Pulmonary artery endothelial cell (primary cell): ENCODE measurements around the gene ANKRD44. TPM values are rescaled to one million over a fixed set of nuclear protein-coding genes. Genes with fewer than 3 reads are reported as not detected.

ENCODE experiments used
- DNase-seq: peaks from one replicate; pipeline ENCODE4 v3.0.0-alpha.2; 2011; ENCODE audit warnings: low read depth, low spot score
- total RNA-seq: library from RNA; depleted of rRNA; stranded (reverse); fragments of >200 nt; gene quantifications from 2 replicates; pipeline ENCODE4 v1.2.3, GENCODE V29; 2014

ANKRD44 gene
- total RNA-seq, 1 donor from 2014 or later, result 13.7 TPM

- DNase-seq, result no peak
Measured at GRCh38 chr2:197322143-197322542, 11.6 kb upstream of the ANKRD44 start.

DNA sequence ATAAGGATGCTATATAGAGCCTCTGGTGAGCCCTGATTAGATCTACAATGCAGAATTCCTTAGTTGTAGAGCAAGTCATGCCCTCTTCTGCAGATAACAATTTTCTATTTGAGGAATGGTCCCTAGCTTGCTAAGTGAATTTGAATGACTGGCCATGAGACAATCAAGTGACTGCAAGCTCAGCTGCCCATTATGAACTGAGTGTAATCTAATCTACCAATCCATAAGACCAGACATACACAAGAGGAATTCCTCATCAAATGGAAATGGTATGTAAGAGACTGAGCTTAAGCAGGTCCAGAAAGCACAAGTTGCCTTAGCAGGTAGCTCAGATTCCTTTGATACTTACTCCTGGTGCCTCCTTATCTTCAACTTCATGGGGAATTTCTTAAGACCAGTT lies 4.8 kb upstream of the ANKRD44 start:
- no peak for DNase-seq

DNA sequence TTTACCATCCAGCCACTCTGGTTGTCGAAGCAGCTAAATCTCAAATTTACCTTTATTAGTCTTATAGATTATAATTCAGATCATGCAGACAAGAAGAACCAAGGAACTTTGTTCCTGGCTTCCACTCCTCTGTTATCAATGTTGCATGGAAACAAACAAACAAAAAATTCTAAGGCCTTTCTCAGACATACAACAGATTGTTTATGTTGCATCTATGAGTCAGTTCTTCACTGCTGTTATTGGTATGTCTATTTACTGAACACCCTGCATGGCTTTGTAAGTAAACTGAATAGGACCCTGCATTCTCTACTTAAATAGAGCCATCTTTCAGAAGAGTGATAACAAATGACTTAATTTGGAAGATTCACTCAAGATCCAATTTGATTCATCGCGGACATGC lies 1.6 kb upstream of the ANKRD44 start:
- DNase-seq, result no peak

DNA sequence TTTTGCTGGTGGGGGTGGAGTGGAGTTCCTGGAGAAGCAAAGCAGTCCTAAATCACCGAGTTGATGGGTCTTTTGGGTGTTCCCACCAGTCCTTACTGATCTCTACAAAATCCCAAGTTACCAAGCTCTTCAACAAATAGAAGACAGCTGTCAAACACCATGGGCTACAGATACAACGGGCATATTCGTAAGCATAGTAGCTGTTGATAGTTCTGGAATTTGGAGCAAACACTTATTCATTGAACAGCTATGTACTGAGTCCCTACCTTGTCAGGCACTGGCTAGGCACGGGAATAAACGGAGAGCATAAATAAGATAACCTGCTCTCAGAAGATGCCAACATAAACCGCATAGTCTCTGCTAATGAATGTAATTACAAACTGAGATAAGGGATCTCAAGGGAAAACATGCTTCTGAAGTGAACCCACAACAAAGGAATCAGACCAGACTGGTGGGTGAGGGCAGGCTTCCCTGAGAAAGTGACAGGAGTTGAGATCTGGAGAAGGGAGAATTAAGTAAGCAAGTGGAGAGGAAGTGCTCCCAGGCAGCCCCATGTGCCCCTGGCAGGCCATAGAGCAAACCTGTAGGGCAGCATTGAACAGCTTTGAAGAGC lies 947 bp upstream of the ANKRD44 start:
- no peak for DNase-seq

DNA sequence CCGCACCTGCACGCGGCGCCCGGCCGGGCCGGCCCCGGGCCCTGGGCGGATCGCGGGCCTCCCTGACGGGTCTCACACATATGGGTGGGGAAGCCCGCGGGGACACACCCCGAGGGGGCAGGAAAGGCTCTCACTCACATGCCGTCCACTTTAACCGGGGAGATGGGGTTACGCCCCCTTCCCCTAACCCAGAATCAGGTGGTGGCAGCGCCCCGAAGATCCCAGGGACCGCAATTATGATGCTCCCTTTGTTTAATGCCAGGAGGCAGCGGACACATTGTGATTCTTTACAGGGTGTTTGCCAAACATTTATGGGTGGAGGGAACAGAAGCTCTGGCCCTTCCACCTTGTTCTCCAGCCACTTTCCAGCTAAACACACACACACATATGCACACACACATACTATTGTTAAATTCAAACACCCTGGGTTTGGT lies 424 bp upstream of the ANKRD44 start:
- DNase-seq, result no peak

- DNase-seq, result no peak
Measured at GRCh38 chr2:197309691-197310231, 819 bp downstream of the ANKRD44 start.

DNA sequence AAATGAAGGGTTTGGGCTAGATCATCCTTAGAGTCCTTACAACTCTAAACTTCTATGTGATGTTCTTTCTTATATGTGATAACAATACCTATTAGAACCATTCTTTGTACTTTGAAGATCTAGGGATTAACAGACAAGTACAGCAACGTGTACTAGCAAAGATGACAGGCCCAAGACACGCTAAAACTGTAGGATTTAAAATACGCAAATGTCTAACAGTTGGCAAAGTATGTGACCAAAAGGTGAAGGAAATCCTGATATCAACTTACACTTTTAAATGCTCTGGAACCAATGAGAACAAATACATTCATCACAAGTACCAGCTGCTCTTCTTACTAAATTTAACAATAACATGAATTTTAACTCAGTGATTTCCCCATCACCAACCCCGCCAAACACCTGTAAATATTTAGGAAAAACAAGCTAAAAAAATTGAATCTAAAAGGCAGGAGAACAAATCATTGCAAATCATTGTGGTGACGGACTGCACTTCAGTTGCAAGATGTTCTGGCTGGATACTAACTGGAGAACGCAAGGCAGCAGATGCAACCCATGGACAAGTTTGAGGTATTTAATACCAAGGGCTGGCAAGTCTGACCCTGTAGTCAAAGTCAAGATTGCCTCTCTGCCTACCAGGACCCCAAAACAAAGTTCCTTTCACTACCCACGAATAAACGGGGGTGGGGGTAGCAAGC lies 1.4 kb downstream of the ANKRD44 start:
- no peak for DNase-seq

DNA sequence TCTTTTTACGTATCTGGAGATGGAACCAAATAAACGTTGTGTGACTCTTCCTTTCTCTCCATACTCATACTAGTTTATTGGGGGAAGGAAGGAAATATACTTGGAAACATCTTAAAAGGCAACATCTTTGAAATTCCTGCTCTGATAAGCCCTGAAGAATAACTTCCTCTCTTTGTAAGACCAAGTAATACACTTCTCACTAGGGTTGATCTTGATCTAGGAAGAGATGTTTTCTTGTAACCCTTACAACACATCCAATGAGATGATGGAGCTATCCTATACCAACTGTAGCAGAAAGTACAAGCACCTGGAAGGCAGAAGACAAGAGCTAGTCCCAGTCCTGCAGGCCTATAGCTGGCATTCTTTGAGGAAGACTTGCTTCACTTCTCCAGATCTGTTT lies 2.0 kb downstream of the ANKRD44 start:
- DNase-seq, result no peak

DNA sequence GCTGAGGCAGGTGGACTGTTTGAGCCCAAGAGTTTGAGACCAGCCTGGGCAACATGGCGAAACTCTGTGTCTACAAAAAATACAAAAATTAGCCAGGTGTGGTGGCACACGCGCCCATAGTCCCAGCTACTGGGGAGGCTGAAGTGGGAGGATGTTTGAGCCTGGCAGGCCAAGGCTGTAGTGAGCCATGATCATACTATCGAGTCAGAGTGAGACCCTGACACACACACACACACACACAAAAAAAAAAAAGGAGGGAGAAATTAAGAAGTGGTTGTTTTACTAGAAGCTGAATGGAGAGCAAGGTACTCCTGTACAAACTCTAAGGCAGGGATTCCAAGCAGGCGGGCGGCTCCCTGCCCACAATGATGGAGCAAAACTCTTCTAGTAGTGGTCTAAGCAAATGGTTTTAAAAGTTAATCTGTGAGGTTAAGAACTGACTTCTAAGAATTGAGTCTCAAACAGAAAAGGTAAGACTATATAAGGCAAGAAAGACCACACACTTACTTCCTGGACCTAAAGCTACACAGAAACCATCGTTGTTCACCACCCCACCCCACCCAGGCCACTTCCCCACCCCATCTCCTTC lies 2.6 kb downstream of the ANKRD44 start:
- no peak for DNase-seq

DNA sequence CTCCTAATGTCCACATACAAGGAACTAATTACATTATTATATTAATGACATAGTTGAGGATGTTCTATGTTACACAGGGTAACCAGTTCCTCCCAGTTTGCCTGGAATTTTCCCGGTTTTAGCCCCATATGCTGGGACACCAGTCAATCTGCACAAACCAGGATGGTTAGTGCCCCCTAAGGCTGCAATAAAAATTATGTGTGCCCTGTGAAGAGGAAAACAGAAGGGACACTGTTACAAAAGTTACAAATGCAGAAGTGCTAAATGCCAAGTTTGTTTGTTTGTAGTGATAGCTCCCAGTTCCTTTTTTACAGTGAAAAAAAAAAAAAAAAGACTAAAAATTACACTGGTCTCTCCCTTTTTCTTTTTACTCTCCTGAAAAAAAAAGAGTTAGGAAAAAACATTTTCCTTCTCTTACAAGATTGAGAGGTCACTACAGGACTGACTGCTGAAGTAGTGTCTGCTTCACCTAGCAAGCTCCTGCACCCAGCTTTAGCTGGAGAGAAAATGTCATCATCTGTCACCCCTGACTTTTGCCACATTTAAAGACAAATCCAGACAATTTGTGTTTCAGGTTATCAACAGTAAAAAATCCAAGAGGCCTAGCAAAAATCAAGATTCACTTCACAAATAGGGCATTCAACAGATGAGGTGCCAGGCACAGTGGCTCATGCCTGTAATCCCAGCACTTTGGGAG lies 3.2 kb downstream of the ANKRD44 start:
- no peak for DNase-seq

DNA sequence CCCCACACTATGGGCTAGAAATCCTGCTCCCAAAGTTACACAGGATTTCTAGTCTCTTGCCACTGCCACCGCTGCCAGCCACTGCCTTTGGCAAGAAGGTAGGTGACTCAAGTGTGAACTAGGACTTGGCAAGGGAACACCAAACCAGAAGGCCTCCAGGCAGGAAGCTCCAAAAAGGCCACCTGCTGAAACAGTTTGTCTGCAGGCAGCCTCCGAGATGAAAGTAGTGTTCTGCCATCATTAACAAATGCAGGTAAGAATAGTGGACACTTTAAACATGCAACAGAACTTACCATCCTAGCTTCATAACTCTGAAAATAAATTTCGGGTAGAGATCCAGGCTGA lies 3.9 kb downstream of the ANKRD44 start:
- no peak for DNase-seq

DNA sequence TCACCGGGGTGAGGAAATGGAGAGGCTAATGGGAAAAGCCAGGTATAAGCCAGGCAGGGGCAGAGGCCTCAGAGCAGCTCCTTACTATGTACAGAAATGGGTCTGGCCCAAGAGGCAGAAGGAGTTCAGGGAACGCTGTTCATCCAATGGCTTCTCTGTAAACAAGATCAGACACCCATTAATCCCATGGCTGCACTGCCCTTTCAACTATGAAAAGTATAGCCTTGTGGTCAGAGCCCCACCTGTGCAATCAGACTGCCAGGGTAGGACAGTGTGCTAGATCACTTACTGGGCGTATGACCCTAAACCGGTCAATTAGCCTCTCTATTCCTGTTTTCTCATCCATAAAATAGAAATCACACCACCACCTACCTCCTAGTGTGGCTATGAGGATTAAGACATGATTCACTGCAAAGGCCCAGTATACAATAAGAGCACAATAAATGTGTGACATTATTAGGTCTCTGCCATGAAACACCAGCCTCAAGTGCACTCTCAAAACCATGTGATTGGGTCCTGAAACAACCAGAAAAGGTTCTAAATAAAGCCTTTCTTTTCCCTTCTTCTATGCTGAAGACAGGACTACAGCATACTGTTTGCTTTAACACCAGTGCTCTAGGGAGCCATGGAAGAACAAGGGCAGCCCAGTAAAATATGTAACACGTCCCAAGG lies 4.4 kb downstream of the ANKRD44 start:
- no peak for DNase-seq

DNA sequence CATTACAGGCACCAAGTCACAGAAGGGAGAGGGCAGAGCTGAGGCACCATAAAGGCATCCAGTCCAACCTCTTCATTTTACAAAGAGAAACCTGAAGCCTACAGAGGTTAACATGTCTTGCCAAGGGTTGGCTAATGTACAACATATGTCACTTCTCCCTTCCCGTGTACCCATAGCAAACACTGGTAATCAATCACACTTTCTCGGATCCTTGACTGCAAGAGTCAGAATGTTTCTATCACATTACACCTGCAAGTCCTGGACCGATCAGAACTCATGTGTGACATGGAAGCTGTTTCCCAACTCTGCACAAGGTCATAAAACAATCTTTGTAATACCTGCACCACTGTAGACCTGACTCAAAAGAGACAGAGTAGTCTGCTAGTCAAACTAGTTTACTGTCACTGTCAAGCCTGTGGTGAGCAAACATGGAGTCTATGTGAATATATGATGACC lies 6.0 kb downstream of the ANKRD44 start:
- DNase-seq, result no peak

GRCh38 chr2:197300139-197300538 lies 10.4 kb downstream of the ANKRD44 start:
- DNase-seq, result no peak

GRCh38 chr2:197298609-197299008 lies 12.0 kb downstream of the ANKRD44 start:
- DNase-seq, result no peak

DNA sequence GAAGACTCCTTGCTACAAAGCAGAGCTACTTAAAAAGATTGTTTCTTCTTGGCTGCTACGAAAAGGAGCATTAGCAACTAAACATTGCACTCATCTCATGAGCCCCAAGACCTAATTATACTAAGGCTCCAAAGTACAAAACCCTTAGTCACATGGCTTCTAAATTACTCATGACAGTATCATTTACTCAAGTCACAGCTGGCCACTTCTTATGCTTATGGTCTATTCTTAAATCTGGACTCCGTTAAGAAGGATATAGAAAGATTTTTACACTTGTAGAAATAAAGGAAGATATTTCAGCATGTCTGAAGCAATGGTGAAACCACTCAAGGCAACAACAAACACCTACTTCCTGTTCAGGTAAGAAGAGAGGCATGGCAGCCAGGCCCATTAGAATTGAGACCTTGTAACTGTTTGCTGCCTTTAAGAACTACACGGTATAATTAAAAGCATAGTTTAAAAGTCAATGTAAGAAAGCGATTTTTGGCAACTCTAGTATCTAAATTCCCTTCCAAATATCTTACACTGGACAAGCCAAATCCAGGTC lies 12.7 kb downstream of the ANKRD44 start:
- no peak for DNase-seq

- no peak for DNase-seq
Measured at GRCh38 chr2:197297266-197297665, 13.3 kb downstream of the ANKRD44 start.

DNA sequence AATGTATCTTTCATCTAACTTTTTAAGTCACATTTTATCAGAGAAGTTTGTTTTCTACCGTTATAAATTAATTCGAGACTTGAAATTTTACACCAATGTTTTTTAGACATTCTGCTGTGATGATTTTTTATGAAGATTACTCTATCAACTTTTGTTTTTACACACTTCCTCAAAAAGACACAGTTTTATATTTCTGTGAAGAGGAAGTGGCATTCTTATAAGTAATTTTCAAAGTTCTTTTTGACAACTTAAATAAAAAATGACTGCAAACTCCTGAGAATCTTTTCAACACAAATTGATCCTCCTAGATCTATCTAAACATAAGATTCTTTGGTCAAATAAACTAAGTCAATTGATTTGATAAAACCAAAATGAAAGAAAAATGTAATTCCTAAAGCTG lies 13.7 kb downstream of the ANKRD44 start:
- no peak for DNase-seq

- DNase-seq, result no peak
Measured at GRCh38 chr2:197294260-197294659, 16.3 kb downstream of the ANKRD44 start.

DNA sequence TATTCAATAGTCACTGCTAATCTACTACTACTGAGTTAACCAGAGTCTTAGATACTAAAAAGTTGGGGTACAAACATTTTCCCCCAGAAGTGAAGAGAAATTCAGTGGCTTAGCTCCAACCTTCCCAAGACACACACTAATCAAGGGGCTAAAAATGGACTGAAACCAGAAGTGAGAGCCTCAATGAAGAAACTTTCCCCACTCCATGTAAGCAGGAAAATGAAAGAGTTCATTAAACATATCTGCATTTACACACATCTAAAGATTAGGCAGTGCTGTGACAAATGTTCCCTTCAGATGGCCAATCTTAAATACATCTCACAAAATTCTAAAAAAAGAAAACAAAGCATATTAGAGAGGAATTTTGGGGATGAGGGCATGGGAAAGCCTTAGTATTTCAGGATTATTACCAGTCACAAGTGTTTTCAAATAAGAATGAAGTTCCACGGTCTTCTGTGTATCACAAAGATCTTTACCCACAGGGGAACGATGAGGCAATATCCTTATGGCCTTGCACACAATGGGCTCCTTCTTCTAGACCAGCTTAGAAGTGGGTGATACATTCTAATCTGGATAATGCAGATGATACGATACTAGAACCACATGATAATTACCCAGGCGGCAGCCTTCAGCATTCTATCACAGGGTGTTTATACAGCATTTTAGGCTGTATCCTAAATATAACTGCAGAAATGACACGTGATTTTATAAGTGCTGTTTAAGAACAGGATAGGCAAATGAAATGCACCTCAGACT lies 17.1 kb downstream of the ANKRD44 start:
- no peak for DNase-seq

DNA sequence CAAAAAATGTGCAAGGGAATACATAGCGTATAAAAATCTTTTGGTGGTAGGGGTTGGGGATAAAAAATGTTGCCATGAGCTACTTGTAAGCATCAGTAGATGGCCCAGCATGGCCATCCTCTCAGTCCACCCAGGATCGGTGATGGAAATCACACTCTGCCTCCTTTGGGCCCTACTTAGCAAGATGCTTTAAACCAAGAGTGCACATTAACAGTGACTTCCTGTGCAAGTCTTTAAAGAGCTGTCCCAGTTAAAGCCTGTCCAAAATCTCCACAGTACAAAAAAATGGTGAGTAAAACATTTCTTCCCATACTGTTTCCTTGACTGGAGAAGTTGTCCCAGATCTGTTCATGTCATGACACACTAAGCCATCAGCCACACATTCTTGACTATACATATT lies 18.0 kb downstream of the ANKRD44 start:
- DNase-seq, result no peak
